GM12801 (cell line): ENCODE data around the gene ETF1.

ENCODE experiments used
- CTCF ChIP-seq: IDR thresholded peaks from one replicate; pipeline ENCODE4 v1.5.1; 2011; ENCODE audit warnings: control low read depth; ENCODE audit not compliant: insufficient read length; ENCODE audit errors: extremely low read depth

ETF1 gene

GRCh38 chr5:138466900-138467710 lies 75.9 kb downstream of the ETF1 start:
- no peak for TF ChIP-seq CTCF

GRCh38 chr5:138466125-138466899 lies 76.7 kb downstream of the ETF1 start:
- TF ChIP-seq CTCF = no peak

DNA sequence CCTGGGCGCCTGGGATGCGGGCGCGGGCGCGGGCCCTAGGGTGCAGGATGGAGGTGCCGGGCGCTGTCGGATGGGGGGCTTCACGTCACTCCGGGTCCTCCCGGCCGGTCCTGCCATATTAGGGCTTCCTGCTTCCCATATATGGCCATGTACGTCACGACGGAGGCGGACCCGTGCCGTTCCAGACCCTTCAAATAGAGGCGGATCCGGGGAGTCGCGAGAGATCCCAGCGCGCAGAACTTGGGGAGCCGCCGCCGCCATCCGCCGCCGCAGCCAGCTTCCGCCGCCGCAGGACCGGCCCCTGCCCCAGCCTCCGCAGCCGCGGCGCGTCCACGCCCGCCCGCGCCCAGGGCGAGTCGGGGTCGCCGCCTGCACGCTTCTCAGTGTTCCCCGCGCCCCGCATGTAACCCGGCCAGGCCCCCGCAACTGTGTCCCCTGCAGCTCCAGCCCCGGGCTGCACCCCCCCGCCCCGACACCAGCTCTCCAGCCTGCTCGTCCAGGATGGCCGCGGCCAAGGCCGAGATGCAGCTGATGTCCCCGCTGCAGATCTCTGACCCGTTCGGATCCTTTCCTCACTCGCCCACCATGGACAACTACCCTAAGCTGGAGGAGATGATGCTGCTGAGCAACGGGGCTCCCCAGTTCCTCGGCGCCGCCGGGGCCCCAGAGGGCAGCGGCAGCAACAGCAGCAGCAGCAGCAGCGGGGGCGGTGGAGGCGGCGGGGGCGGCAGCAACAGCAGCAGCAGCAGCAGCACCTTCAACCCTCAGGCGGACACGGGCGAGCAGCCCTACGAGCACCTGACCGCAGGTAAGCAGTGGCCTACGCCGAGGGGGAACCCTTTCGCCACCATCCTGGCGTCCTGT lies 77.5 kb downstream of the ETF1 start, which contains the start of gene EGR1:
EGR1 (plus strand) TSS at position 219 of the 864 bp plus-strand sequence; CDS start at position 502, 283 bp downstream.
- no peak for TF ChIP-seq CTCF

- no peak for TF ChIP-seq CTCF
Observed at GRCh38 chr5:138464388-138465260, 78.4 kb downstream of the ETF1 start.

- TF ChIP-seq CTCF = no peak
Observed at GRCh38 chr5:138464008-138464387, 79.0 kb downstream of the ETF1 start.

DNA sequence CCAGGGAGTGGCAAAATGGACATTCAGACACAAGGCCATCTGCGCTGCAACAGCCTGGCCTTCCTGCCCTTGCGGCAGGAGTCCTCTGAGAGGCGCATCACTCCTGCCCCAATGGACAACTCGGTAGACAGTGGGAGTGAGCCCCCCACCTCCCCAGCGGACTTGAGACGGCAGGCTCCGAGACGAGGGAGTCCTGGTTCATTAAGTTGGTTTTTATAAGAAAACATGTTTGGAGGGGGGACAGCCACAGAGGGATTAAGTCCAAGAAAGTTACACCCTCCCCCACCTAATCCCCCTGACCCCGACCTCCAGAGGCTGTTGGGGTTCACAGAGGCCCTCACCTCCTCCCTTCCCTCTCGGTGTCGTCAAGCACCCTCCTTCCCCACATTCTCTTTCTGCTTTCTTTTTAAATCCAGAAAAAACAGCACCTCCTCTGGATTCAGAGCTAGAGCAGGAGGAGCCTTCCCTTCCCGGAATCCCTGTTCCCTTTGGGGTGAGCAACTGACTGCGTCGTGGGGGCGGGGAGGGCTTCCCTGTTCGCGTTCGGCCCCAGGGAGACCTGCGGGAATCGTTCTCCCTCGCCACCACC lies 79.5 kb downstream of the ETF1 start:
- no peak for TF ChIP-seq CTCF
